IPS-NIHi7 (cell line): ENCODE results near the gene SHQ1.
"Not testable (repeated sequence)": the region's sequence is repeated elsewhere in the genome, so short reads cannot be mapped to it uniquely, and the experiment has no call there.

Experiments
- DNase-seq: peaks from one replicate; pipeline ENCODE4 v3.0.0; 2012; ENCODE audit warnings: mixed read lengths; ENCODE audit errors: extremely low spot score

Gene SHQ1

GRCh38 chr3:72719137-72719536 is 129.1 kb downstream of the SHQ1 start:
- no peak for DNase-seq

- DNase-seq, result not testable (repeated sequence)
Observed at GRCh38 chr3:72714135-72714534, 134.1 kb downstream of the SHQ1 start.

GRCh38 chr3:72710471-72710870 is 137.8 kb downstream of the SHQ1 start:
- DNase-seq, result not testable (repeated sequence)

GRCh38 chr3:72708441-72708840 is 139.8 kb downstream of the SHQ1 start:
- no peak for DNase-seq

- DNase-seq, result no peak
Observed at GRCh38 chr3:72702997-72703396, 145.2 kb downstream of the SHQ1 start.

GRCh38 chr3:72702390-72702789 is 145.9 kb downstream of the SHQ1 start:
- no peak for DNase-seq

- no peak for DNase-seq
Observed at GRCh38 chr3:72700106-72700505, 148.1 kb downstream of the SHQ1 start.

GRCh38 chr3:72699631-72700030 is 148.6 kb downstream of the SHQ1 start:
- no peak for DNase-seq
